Measurements from ENCODE around the gene ST3GAL2. TPM values are rescaled to one million over a fixed set of nuclear protein-coding genes. Genes with fewer than 3 reads are reported as not detected.

ST3GAL2 gene
- total and polyA plus RNA-seq, 2 experiments from 2014 or later, result 46.1 to 115 TPM

DNA sequence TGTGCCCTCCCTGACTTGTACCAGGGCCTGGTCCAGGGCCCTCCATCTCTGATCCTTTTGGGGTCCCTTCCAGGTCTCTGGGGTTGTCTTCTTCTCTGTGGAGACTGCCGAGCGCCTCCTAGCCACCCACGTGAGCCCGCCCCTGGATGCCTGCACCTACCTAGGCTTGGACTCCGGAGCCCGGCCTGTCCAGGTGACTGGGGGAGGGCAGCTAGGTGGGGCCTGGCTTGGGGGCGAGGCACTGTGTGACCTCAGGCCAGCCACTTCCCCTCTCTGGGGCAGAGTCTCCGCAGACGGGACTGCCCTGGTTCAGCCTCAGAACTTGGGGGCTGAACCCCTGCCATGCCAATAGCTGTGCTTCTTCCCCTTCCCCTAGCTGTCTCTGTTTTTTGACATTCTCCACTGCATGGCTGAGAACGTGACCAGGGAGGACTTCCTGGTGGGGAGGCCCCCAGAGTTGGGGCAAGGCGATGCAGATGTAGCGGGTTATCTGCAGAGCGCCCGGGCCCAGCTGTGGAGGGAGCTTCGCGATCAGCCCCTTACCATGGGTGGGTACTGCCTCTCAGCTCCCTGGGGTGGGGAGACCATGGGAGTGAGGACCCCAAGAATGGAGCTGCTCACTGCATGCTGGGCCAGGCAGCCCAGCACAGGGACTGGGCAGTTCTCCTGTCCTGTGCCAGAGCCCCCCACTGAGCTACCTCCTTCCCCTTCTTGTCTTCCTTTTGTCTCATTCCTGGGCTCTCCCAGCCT, 30.1 kb upstream of the ST3GAL2 start:
- H3K27ac ChIP-seq, result no peak overlapping the region
- no peaks in the 10 kb centered on the region for H3K9me3 ChIP-seq (ENCODE audit: low read depth)
- no peaks in the 10 kb centered on the region for H3K4me1 ChIP-seq (ENCODE audit: low read depth)
- H3K36me3 ChIP-seq, result no peaks in the 10 kb centered on the region
- no peak overlapping the region for H3K4me3 ChIP-seq
- no peak for DNase-seq (ENCODE audit: low read depth in 1 of 2, low spot score in 1 of 2)
- TF ChIP-seq CTCF (IDR thresholded peaks at IDR 0.05; ENCODE audit: low read depth, low read length), result no peak
- H3K27me3 ChIP-seq, result no peaks in the 10 kb centered on the region

DNA sequence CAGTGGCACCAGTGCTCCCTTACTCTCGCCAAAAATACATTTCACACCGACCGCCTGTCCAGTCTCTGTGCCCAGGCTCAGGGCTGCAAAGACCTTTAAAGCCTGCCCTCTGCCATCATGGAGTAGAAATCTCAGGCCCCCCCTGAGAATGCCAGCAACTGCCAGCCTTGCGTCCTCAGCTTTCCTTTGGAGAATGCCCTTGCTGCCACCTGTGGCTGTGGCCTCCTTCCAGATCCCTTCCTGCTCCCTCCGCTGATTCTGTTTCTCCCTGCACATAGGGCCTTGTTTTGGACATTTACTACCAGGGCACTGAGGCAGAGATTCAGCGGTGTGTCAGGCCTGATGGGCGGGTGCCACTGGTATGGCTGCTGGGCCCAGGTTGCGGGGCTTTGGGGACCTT, 28.7 kb upstream of the ST3GAL2 start:
- Histone ChIP-seq H3K9me3 (ENCODE audit: low read depth) (no peaks in the 10 kb centered on the region), H3K4me3 (no peak overlapping the region), H3K27me3 (no peaks in the 10 kb centered on the region), H3K4me1 (ENCODE audit: low read depth) (no peaks in the 10 kb centered on the region), H3K27ac (no peak overlapping the region), H3K36me3 (peaks cover 3% of the 10 kb centered on the region)
- no peak for DNase-seq (ENCODE audit: low read depth in 1 of 2, low spot score in 1 of 2)
- TF ChIP-seq CTCF (IDR thresholded peaks at IDR 0.05; ENCODE audit: low read depth, low read length), result no peak

- H3K4me1 ChIP-seq (ENCODE audit: low read depth), result no peaks in the 10 kb centered on the region
- TF ChIP-seq CTCF (IDR thresholded peaks at IDR 0.05; ENCODE audit: low read depth, low read length), result no peak
- H3K4me3 ChIP-seq, result no peak overlapping the region
- peaks cover 3% of the 10 kb centered on the region for H3K36me3 ChIP-seq
- H3K27me3 ChIP-seq, result no peaks in the 10 kb centered on the region
- no peak for DNase-seq (ENCODE audit: low read depth in 1 of 2, low spot score in 1 of 2)
- no peak overlapping the region for H3K27ac ChIP-seq
- H3K9me3 ChIP-seq (ENCODE audit: low read depth), result no peaks in the 10 kb centered on the region
These were observed 28.2 kb upstream of the ST3GAL2 start for GRCh38 chr16:70467113-70467512.

GRCh38 chr16:70466805-70467076, 27.8 kb upstream of the ST3GAL2 start:
- Histone ChIP-seq H3K27me3 (no peaks in the 10 kb centered on the region), H3K4me3 (no peak overlapping the region), H3K4me1 (ENCODE audit: low read depth) (no peaks in the 10 kb centered on the region), H3K9me3 (ENCODE audit: low read depth) (no peaks in the 10 kb centered on the region), H3K36me3 (peaks cover 3% of the 10 kb centered on the region), H3K27ac (no peak overlapping the region)
- peak in 1 of 2 donors; percentile 22 for DNase-seq (ENCODE audit: low read depth in 1 of 2, low spot score in 1 of 2)
- no peak for TF ChIP-seq CTCF (IDR thresholded peaks at IDR 0.05; ENCODE audit: low read depth, low read length)

- Histone ChIP-seq H3K27ac (no peak overlapping the region), H3K27me3 (no peaks in the 10 kb centered on the region), H3K4me3 (no peak overlapping the region), H3K36me3 (peaks cover 3% of the 10 kb centered on the region), H3K9me3 (ENCODE audit: low read depth) (no peaks in the 10 kb centered on the region), H3K4me1 (ENCODE audit: low read depth) (no peaks in the 10 kb centered on the region)
- no peak for DNase-seq (ENCODE audit: low read depth in 1 of 2, low spot score in 1 of 2)
- TF ChIP-seq CTCF (IDR thresholded peaks at IDR 0.05; ENCODE audit: low read depth, low read length), result no peak
These were observed 27.3 kb upstream of the ST3GAL2 start for GRCh38 chr16:70465999-70466804.
